GM12878 (cell line): ENCODE data around the gene BDNF. TPM values are rescaled to one million over a fixed set of nuclear protein-coding genes. Genes with fewer than 3 reads are reported as not detected.

Experiments
- ATAC-seq: fragments of 200-7000 bp; cut with Tn5 transposase; 3 replicates; pipeline ENCODE4 v1.9.1; 2020; ENCODE audit warnings: mild to moderate bottlenecking, moderate library complexity
- BruUV-seq: library from RNA; stranded (reverse); fragments of 400-500 nt; replicated peaks from 2 replicates; lab custom pipeline; 2021; lab: Mats Ljungman, UMichigan
- CTCF ChIA-PET: fragments of 300-600 bp; sonication (Branson Sonifier 250); formaldehyde crosslinking; extraction: SDS; loops from one replicate; lab custom pipeline; 2021; ENCODE audit warnings: inconsistent platforms; lab: Yijun Ruan, JAX
- POLR2A ChIA-PET: fragments of 350-600 bp; formaldehyde crosslinking; extraction: SDS; loops from one replicate; lab custom pipeline; 2021; ENCODE audit warnings: inconsistent platforms; lab: Charles Lee
- RAD21 ChIA-PET: fragments of 300-600 bp; sonication (Branson Sonifier 250); formaldehyde crosslinking; loops from one replicate; lab custom pipeline; 2023; ENCODE audit warnings: antibody characterized with exemption; ENCODE audit not compliant: unreplicated experiment; lab: Charles Lee
- SMC1A ChIA-PET: fragments of 300-600 bp; sonication (Branson Sonifier 250); formaldehyde crosslinking; loops from one replicate; lab custom pipeline; 2023; ENCODE audit not compliant: unreplicated experiment, uncharacterized antibody; lab: Charles Lee
- DNase-seq: peaks from one replicate; pipeline ENCODE4 v3.0.0-alpha.2; 2011; ENCODE audit warnings: low read depth, low spot score
- FAIRE-seq: peaks from 3 replicates; lab custom pipeline; 2011; peaks lifted over from hg19 to GRCh38; lab: Jason Lieb, UNC
- H2AFZ ChIP-seq: 2 replicates; pipeline ENCODE4 v1.6.0; 2011; ENCODE audit warnings: low read depth, low read length, control low read depth; ENCODE audit not compliant: control insufficient read depth
- H3K27ac ChIP-seq: 2 replicates; pipeline ENCODE4 v1.5.1; 2011; ENCODE audit warnings: control low read depth; ENCODE audit not compliant: control insufficient read depth, insufficient read depth
- H3K27me3 ChIP-seq, 2 experiments: replicated peaks in 1 of 2; 2 replicates each; pipeline versions ENCODE4 v1.6.0 to v1.6.1; 2011; ENCODE audit warnings: low read length in 1 of 2; ENCODE audit not compliant: control insufficient read depth in 2 of 2, insufficient read depth in 2 of 2
- H3K36me3 ChIP-seq, 2 experiments: 2 replicates each; pipeline ENCODE4 v1.5.1; 2011; ENCODE audit warnings: low read length in 1 of 2; ENCODE audit not compliant: control insufficient read depth in 2 of 2, insufficient read depth in 2 of 2
- H3K4me1 ChIP-seq: 2 replicates; pipeline ENCODE4 v1.6.1; 2011; ENCODE audit warnings: mild to moderate bottlenecking, low read length, moderate library complexity, mixed read lengths; ENCODE audit not compliant: control insufficient read depth, insufficient read depth
- H3K4me2 ChIP-seq: 2 replicates; pipeline ENCODE4 v1.6.0; 2011; ENCODE audit warnings: control low read depth; ENCODE audit not compliant: control insufficient read depth, insufficient read depth
- H3K4me3 ChIP-seq: fragments of 200-600 bp; sonication (generic); 2 replicates; pipeline ENCODE4 v1.5.1; 2016
- H3K79me2 ChIP-seq: 2 replicates; pipeline ENCODE4 v1.6.0; 2011; ENCODE audit warnings: low read length; ENCODE audit not compliant: control insufficient read depth, insufficient read depth
- H3K9ac ChIP-seq: 2 replicates; pipeline ENCODE4 v1.8.0; 2011; ENCODE audit warnings: low read length, control low read depth, mixed read lengths; ENCODE audit not compliant: control insufficient read depth, insufficient read depth
- H3K9me3 ChIP-seq: replicated peaks from 3 replicates; pipeline ENCODE4 v1.5.1; 2011; ENCODE audit warnings: mild to moderate bottlenecking, low read length; ENCODE audit not compliant: control insufficient read depth, insufficient read depth
- H4K20me1 ChIP-seq: 2 replicates; pipeline ENCODE4 v1.6.0; 2011; ENCODE audit not compliant: control insufficient read depth, insufficient read depth
- ATF2 ChIP-seq: IDR thresholded peaks from 2 replicates; pipeline ENCODE4 v1.6.1; 2012; ENCODE audit warnings: low read length, inconsistent platforms
- BCL11A ChIP-seq: IDR thresholded peaks from 2 replicates; pipeline ENCODE4 v1.6.1; 2011; ENCODE audit warnings: low read depth, low read length
- FOS ChIP-seq: IDR thresholded peaks from 3 replicates; pipeline ENCODE4 v1.6.1; 2011; ENCODE audit warnings: borderline replicate concordance; ENCODE audit not compliant: insufficient read length; ENCODE audit errors: extremely low read depth
- IKZF2 ChIP-seq, 2 experiments: fragments of 450-650 bp; IDR thresholded peaks; 2 replicates each; pipeline ENCODE4 v1.6.1; 2017; ENCODE audit warnings: mild to moderate bottlenecking in 2 of 2, moderate library complexity in 2 of 2
- NBN ChIP-seq: fragments of 450-650 bp; IDR thresholded peaks from 2 replicates; pipeline ENCODE4 v1.6.1; 2016
- NR2C2 ChIP-seq: IDR thresholded peaks from 2 replicates; pipeline ENCODE4 v1.6.1; 2011; ENCODE audit warnings: borderline replicate concordance, low read depth; ENCODE audit not compliant: control insufficient read depth, insufficient read length
- PRDM15 ChIP-seq: fragments of 450-650 bp; formaldehyde crosslinking; IDR thresholded peaks from 2 replicates; pipeline ENCODE4 v1.4.0; 2020; ENCODE audit warnings: mild to moderate bottlenecking, moderate library complexity
- SKIL ChIP-seq: fragments of 450-650 bp; IDR thresholded peaks from 2 replicates; pipeline ENCODE4 v1.6.1; 2017; ENCODE audit warnings: mild to moderate bottlenecking, low read depth, inconsistent platforms; ENCODE audit not compliant: poor library complexity, severe bottlenecking
- ZNF384 ChIP-seq: IDR thresholded peaks from 2 replicates; pipeline ENCODE4 v1.6.1; 2012; ENCODE audit warnings: low read depth, mild to moderate bottlenecking, low read length, improper control_type of control experiment, borderline replicate concordance
- ZZZ3 ChIP-seq: IDR thresholded peaks from 2 replicates; pipeline ENCODE4 v1.6.1; 2011; ENCODE audit warnings: low read depth; ENCODE audit not compliant: control insufficient read depth, insufficient read length
- WGBS: methylation state at CpG from one replicate; pipeline ENCODE4 v1.1.6; 2016; ENCODE audit warnings: low lambda C conversion rate; ENCODE audit not compliant: insufficient replicate concordance, insufficient coverage; ENCODE audit errors: missing lambda C conversion rate; 5-methylcytosine and 5-hydroxymethylcytosine counted together
- in situ Hi-C: fragments of 300-500 bp; cut with MboI; formaldehyde crosslinking; loops from 9 replicates; pipeline ENCODE4 v1.14.3; 2018; ENCODE audit warnings: mixed read lengths
- intact Hi-C: fragments of 100-400 bp; cut with micrococcal nuclease; formaldehyde crosslinking; loops from one replicate; pipeline ENCODE4 v1.14.2; 2022; ENCODE audit not compliant: unreplicated experiment
- polyA plus RNA-seq, 11 experiments: library from polyadenylated mRNA; depleted of rRNA in 4 of 11; unstranded in 6 of 11; stranded (reverse) in 5 of 11; fragments of >200 nt; fragmentation: Nextera tagmentation in 4 of 11; fragmentation: Illumina TruSeq in 1 of 11; extraction: Ambion mirVana in 4 of 11; extraction: Trizol in 1 of 11; gene quantifications; 1 replicate in 1 of 11; 2 replicates in 10 of 11; pipeline versions ENCODE4 v1.2.1 to v1.2.3, GENCODE V29; 2011 to 2016; ENCODE audit warnings: inconsistent platforms in 2 of 11, missing spikeins in 2 of 11, low read depth in 1 of 11
- total RNA-seq, 4 experiments: library from RNA; depleted of rRNA in 3 of 4; stranded (reverse); fragments of >200 nt in 3 of 4; fragmentation: Illumina TruSeq in 1 of 4; extraction: Trizol in 1 of 4; gene quantifications; 2 replicates each; pipeline versions ENCODE4 v1.2.1 to v1.2.3, GENCODE V29; 2013 to 2021
- TF ChIP-seq, protein P1 (sequence below): fragments of 450-650 bp; IDR thresholded peaks from 2 replicates; pipeline ENCODE4 v1.6.1; 2017; ENCODE audit warnings: low read depth, mild to moderate bottlenecking, moderate library complexity

Gene BDNF
- total and polyA plus RNA-seq, 10 of the 15 experiments (the other 5 are each of a cell fraction or from before 2014, with no cell fraction given), result 0.02 to 0.24 (median 0.06) TPM; not detected in 2

DNA sequence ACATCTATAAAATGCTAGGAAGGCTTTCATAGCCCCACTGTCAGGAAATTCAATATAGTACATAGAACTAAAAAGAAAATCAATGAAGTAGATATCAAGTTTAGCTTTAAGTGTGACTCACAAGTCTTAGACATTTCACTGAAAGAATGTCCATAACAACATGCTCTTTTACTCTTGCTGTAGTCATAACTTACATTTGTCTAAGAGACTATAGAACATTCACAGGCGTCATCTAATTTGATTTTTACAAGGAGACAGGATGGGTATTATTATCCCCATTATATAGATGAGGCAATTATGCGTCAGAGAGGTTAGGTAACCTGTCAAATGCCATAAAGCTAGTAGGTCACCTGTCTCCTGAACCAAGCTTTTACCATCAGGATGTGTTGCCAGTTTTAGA is 36.9 kb downstream of the BDNF start:
- 26% methylated on average over 2 of the region's 2 CpGs for WGBS
- DNase-seq (no peak), ATAC-seq (no peak), FAIRE-seq (no peak)
- Histone ChIP-seq H3K27me3 (no peaks in the 10 kb centered on the region), H3K9me3 (no peaks in the 10 kb centered on the region), H3K36me3 (no peaks in the 10 kb centered on the region), H2AFZ (no peak overlapping the region), H3K4me1 (no peaks in the 10 kb centered on the region), H4K20me1 (no peaks in the 10 kb centered on the region), H3K4me3 (no peak overlapping the region), H3K9ac (no peak overlapping the region), H3K27ac (no peak overlapping the region), H3K79me2 (no peaks in the 10 kb centered on the region), H3K4me2 (no peak overlapping the region)
- POLR2A ChIA-PET, result no interaction called here
- in situ Hi-C loops, result no loop called here
- no TSS peak for BruUV-seq
- CTCF ChIA-PET, result interaction anchor here (1.8 kb wide), 1 partner anchor 32 kb away, joined by 6 read pairs; no protein-coding TSS in a partner anchor
- SMC1A ChIA-PET, result interaction anchor here (1.0 to 1.7 kb wide), 2 partner anchors 27 to 59 kb away, joined by 3 read pairs; no protein-coding TSS in a partner anchor
- RAD21 ChIA-PET, result no interaction called here
- intact Hi-C loops, result no loop called here
- TF ChIP-seq SKIL, result no peak
- TF ChIP-seq ZZZ3, result no peak
- TF ChIP-seq FOS, result no peak
- TF ChIP-seq PRDM15 (CRISPR knock-in tag), result no peak
- no peak for TF ChIP-seq IKZF2 (IDR thresholded peaks at IDR 0.05)
- TF ChIP-seq, protein P1, sequence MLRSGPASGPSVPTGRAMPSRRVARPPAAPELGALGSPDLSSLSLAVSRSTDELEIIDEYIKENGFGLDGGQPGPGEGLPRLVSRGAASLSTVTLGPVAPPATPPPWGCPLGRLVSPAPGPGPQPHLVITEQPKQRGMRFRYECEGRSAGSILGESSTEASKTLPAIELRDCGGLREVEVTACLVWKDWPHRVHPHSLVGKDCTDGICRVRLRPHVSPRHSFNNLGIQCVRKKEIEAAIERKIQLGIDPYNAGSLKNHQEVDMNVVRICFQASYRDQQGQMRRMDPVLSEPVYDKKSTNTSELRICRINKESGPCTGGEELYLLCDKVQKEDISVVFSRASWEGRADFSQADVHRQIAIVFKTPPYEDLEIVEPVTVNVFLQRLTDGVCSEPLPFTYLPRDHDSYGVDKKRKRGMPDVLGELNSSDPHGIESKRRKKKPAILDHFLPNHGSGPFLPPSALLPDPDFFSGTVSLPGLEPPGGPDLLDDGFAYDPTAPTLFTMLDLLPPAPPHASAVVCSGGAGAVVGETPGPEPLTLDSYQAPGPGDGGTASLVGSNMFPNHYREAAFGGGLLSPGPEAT, result no peak
- TF ChIP-seq ATF2, result no peak
- no peak for TF ChIP-seq NBN
- TF ChIP-seq ZNF384, result no peak
- TF ChIP-seq NR2C2, result no peak
- no peak for TF ChIP-seq BCL11A
